Measurements from ENCODE around the gene STXBP3. TPM values are rescaled to one million over a fixed set of nuclear protein-coding genes. Genes with fewer than 3 reads are reported as not detected.

The STXBP3 gene
- polyA plus RNA-seq, 1 of the 3 experiments (the other 2 are of a cell fraction), result 12.6 TPM

DNA sequence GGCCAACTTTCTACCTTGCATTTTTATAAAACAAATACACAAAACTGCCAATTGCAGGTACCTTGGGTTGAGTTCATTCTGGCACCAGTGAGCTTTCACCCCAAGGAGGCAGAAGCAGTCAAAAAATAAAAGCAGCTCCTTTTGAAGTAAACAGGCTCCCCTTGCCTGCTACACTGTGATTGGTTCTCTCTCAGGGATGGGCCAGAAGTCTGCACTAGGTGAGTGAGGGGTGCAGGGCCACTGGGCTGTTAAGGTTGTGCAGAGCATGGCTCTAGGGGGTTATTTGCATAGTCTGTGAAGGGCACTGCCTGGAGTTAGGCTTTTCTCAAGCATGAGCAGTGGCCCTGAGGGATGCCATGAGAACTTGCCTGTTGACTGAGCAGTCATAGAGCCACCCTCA is 71.3 kb downstream of the STXBP3 start:
- Histone ChIP-seq H2AFZ (ENCODE audit: low read depth) (no peak overlapping the region), H3K9ac (no peak overlapping the region), H3K4me2 (no peak overlapping the region), H3K27ac (ENCODE audit: low read depth in 2 of 2, low read length in 1 of 2) (peak overlapping the region in 1 of 2 experiments; percentile 11; a peak in 1 of 4 replicates), H3K27me3 (ENCODE audit: insufficient read depth) (no peaks in the 10 kb centered on the region), H4K20me1 (ENCODE audit: insufficient read depth) (no peaks in the 10 kb centered on the region), H3K9me2 (no peaks in the 10 kb centered on the region), H3K79me2 (ENCODE audit: insufficient read depth) (no peaks in the 10 kb centered on the region), H3K4me1 (ENCODE audit: control insufficient read depth in 1 of 2, insufficient read depth in 2 of 2, low read depth in 1 of 2, low read length in 1 of 2) (peaks cover 20 to 30% of the 10 kb centered on the region in 2 experiments), H3K36me3 (replicated peaks in 1 of 2; ENCODE audit: control insufficient read depth in 1 of 2, insufficient read depth in 2 of 2, low read length in 1 of 2) (no peaks in the 10 kb centered on the region), H3K4me3 (ENCODE audit: low read depth in 2 of 2, low read length in 1 of 2) (no peak overlapping the region), H3K9me3 (no peaks in the 10 kb centered on the region), H3F3A (replicated peaks; ENCODE audit: insufficient read depth) (peaks cover 13% of the 10 kb centered on the region)
- TF ChIP-seq CHD2 (IDR thresholded peaks at IDR 0.05; ENCODE audit: low read length, partially characterized antibody) (no peak), RAD21 (IDR thresholded peaks at IDR 0.05; ENCODE audit: low read length) (peak; percentile 24; the same call in 1 of the 2 replicates)
- ChIA-PET CTCF (interaction anchor here (0.8 to 2.3 kb wide), 6 partner anchors 11 to 80 kb away, joined by 3 to 16 read pairs (median 4); no protein-coding TSS in a partner anchor), POLR2A (no interaction called here)
- DNase-seq, result no peak

DNA sequence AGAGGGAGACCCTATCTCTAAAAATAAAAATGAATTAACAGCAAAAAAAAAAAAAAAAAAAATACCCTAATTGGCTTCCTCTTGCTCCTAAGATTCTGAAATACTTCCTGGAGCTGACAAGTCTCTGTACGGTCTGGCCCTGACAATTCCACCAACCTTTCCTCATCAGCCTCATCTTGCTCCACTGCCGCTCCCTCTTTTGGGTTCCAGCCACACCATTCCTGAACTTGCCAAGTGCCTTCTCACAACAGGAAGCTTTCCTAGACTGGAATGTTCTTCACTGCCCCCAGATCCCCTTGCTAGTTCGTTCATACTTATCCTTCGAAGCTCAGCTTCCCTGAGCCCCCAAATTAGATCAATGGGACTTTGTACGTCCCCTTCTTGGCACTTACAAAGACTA is 73.4 kb downstream of the STXBP3 start:
- Histone ChIP-seq H3K9ac (no peak overlapping the region), H3K4me3 (ENCODE audit: low read depth in 2 of 2, low read length in 1 of 2) (no peak overlapping the region), H3K36me3 (replicated peaks in 1 of 2; ENCODE audit: control insufficient read depth in 1 of 2, insufficient read depth in 2 of 2, low read length in 1 of 2) (no peaks in the 10 kb centered on the region), H2AFZ (ENCODE audit: low read depth) (no peak overlapping the region), H3F3A (replicated peaks; ENCODE audit: insufficient read depth) (peaks cover 13% of the 10 kb centered on the region), H3K27ac (ENCODE audit: low read depth in 2 of 2, low read length in 1 of 2) (no peak overlapping the region), H3K9me3 (no peaks in the 10 kb centered on the region), H3K4me2 (no peak overlapping the region), H4K20me1 (ENCODE audit: insufficient read depth) (no peaks in the 10 kb centered on the region), H3K9me2 (no peaks in the 10 kb centered on the region), H3K79me2 (ENCODE audit: insufficient read depth) (no peaks in the 10 kb centered on the region), H3K27me3 (ENCODE audit: insufficient read depth) (no peaks in the 10 kb centered on the region), H3K4me1 (ENCODE audit: control insufficient read depth in 1 of 2, insufficient read depth in 2 of 2, low read depth in 1 of 2, low read length in 1 of 2) (peaks cover 20 to 21% of the 10 kb centered on the region in 2 experiments)
- CTCF ChIA-PET, result interaction anchor here (1.0 to 2.8 kb wide), 3 partner anchors 9 to 78 kb away, joined by 3 to 16 read pairs (median 3); no protein-coding TSS in a partner anchor
- TF ChIP-seq, protein P1, sequence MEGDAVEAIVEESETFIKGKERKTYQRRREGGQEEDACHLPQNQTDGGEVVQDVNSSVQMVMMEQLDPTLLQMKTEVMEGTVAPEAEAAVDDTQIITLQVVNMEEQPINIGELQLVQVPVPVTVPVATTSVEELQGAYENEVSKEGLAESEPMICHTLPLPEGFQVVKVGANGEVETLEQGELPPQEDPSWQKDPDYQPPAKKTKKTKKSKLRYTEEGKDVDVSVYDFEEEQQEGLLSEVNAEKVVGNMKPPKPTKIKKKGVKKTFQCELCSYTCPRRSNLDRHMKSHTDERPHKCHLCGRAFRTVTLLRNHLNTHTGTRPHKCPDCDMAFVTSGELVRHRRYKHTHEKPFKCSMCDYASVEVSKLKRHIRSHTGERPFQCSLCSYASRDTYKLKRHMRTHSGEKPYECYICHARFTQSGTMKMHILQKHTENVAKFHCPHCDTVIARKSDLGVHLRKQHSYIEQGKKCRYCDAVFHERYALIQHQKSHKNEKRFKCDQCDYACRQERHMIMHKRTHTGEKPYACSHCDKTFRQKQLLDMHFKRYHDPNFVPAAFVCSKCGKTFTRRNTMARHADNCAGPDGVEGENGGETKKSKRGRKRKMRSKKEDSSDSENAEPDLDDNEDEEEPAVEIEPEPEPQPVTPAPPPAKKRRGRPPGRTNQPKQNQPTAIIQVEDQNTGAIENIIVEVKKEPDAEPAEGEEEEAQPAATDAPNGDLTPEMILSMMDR (IDR thresholded peaks at IDR 0.05), result no peak
- TF ChIP-seq FOSL2 (IDR thresholded peaks at IDR 0.05; ENCODE audit: borderline replicate concordance, low read depth), result no peak
- no peak for TF ChIP-seq RFX5 (IDR thresholded peaks at IDR 0.05; ENCODE audit: low read length)
- TF ChIP-seq MXI1 (IDR thresholded peaks at IDR 0.05; ENCODE audit: low read depth, low read length), result no peak
- TF ChIP-seq, protein P2, sequence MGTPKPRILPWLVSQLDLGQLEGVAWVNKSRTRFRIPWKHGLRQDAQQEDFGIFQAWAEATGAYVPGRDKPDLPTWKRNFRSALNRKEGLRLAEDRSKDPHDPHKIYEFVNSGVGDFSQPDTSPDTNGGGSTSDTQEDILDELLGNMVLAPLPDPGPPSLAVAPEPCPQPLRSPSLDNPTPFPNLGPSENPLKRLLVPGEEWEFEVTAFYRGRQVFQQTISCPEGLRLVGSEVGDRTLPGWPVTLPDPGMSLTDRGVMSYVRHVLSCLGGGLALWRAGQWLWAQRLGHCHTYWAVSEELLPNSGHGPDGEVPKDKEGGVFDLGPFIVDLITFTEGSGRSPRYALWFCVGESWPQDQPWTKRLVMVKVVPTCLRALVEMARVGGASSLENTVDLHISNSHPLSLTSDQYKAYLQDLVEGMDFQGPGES (IDR thresholded peaks at IDR 0.05; ENCODE audit: low read depth, low read length), result no peak
- no peak for TF ChIP-seq RCOR1 (IDR thresholded peaks at IDR 0.05; ENCODE audit: low read length)
- POLR2A ChIA-PET, result no interaction called here
- no peak for DNase-seq
- WGBS (ENCODE audit: low lambda C conversion rate), result 92% methylated on average over 5 of the region's 5 CpGs

DNA sequence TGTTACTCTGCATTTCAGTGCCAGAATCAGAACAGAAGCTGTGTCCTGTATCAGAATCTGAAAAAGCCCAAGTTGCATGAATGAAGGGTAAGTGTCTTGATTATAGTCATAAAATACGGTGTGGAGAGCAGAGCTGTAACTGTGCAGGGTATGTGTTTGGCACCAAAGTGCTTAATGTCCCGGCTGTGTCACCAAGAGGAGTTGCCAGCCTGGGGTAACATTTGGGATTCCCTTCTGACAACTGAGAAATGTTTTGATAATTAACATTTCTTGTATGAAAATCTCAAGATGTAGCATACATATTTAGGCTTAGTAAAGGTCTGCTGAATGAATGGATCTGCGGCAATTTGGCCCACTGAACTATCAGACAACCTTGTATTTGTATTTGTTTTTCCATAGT is 77.2 kb downstream of the STXBP3 start:
- CTCF ChIA-PET, result interaction anchor here (2.6 kb wide), 1 partner anchor 75 kb away, joined by 15 read pairs; no protein-coding TSS in a partner anchor
- H3F3A ChIP-seq (replicated peaks; ENCODE audit: insufficient read depth), result no peaks in the 10 kb centered on the region
- H3K79me2 ChIP-seq (ENCODE audit: insufficient read depth), result no peaks in the 10 kb centered on the region
- 58% methylated on average over 3 of the region's 3 CpGs for WGBS (ENCODE audit: low lambda C conversion rate)
- no peak overlapping the region for H3K9ac ChIP-seq
- no peaks in the 10 kb centered on the region for H3K27me3 ChIP-seq (ENCODE audit: insufficient read depth)
- POLR2A ChIA-PET, result no interaction called here
- H3K4me3 ChIP-seq (ENCODE audit: low read depth in 2 of 2, low read length in 1 of 2), result no peak overlapping the region
- H4K20me1 ChIP-seq (ENCODE audit: insufficient read depth), result no peaks in the 10 kb centered on the region
- TF ChIP-seq, protein P2 (IDR thresholded peaks at IDR 0.05; ENCODE audit: low read depth, low read length), result no peak
- TF ChIP-seq NRF1 (IDR thresholded peaks at IDR 0.05; ENCODE audit: low read depth, low read length) (no peak), RAD21 (IDR thresholded peaks at IDR 0.05; ENCODE audit: low read length) (no peak), NFIC (IDR thresholded peaks at IDR 0.05; ENCODE audit: borderline replicate concordance) (no peak)
- H3K4me2 ChIP-seq, result no peak overlapping the region
- H3K27ac ChIP-seq (ENCODE audit: low read depth in 2 of 2, low read length in 1 of 2), result no peak overlapping the region
- no peak for DNase-seq
- no peak overlapping the region for H2AFZ ChIP-seq (ENCODE audit: low read depth)
- no peaks in the 10 kb centered on the region for H3K36me3 ChIP-seq (replicated peaks in 1 of 2; ENCODE audit: control insufficient read depth in 1 of 2, insufficient read depth in 2 of 2, low read length in 1 of 2)
- peaks cover 0 to 3% of the 10 kb centered on the region in 2 experiments; a peak in 1 of 4 replicates for H3K4me1 ChIP-seq (ENCODE audit: control insufficient read depth in 1 of 2, insufficient read depth in 2 of 2, low read depth in 1 of 2, low read length in 1 of 2)
- H3K9me2 ChIP-seq, result no peaks in the 10 kb centered on the region
- no peaks in the 10 kb centered on the region for H3K9me3 ChIP-seq
